Mucosa of stomach (tissue), 1 donor: ENCODE measurements around the gene FMN1.

Experiments used
- H3K27me3 ChIP-seq: one replicate; pipeline ENCODE4 v1.7.0; 2013; ENCODE audit warnings: mild to moderate bottlenecking, low read length; ENCODE audit not compliant: control insufficient read depth, insufficient read depth
- H3K36me3 ChIP-seq: one replicate; pipeline ENCODE4 v1.7.0; 2013; ENCODE audit warnings: low read length; ENCODE audit not compliant: control insufficient read depth, insufficient read depth
- H3K4me1 ChIP-seq: one replicate; pipeline ENCODE4 v1.7.0; 2013; ENCODE audit warnings: mild to moderate bottlenecking, low read length; ENCODE audit not compliant: control insufficient read depth, insufficient read depth
- H3K4me3 ChIP-seq: one replicate; pipeline ENCODE4 v1.7.0; 2013; ENCODE audit warnings: low read length
- H3K9ac ChIP-seq: one replicate; pipeline ENCODE4 v1.7.0; 2013; ENCODE audit warnings: mild to moderate bottlenecking, low read length, moderate library complexity
- H3K9me3 ChIP-seq: one replicate; pipeline ENCODE4 v1.7.0; 2013; ENCODE audit warnings: mild to moderate bottlenecking, low read length, moderate library complexity; ENCODE audit not compliant: control insufficient read depth
- donor health status: Pancreatic carcinoma.

Gene FMN1

GRCh38 chr15:32886459-32886858, 308.1 kb downstream of the FMN1 start:
- Histone ChIP-seq H3K9me3 (no peaks in the 10 kb centered on the region), H3K36me3 (no peaks in the 10 kb centered on the region)

DNA sequence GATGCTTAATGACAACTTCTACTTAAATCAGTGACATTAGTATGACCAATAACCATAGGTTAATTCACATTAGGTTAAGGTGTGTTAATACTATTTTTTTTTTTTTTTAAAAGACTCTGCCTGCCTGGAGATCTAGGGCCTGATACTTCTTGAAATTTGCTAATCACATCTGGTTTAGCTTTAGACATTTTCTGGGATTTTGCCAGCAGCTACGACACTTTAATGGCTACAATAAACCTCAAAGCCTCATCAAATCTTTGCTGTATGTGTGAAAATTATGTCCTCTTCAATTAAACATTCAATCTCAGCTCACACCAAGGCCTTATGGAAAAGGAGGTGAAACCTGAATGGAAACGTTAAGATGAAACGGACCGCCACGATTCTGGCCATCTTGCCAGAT, 308.8 kb downstream of the FMN1 start:
- Histone ChIP-seq H3K4me3 (no peak overlapping the region), H3K4me1 (no peaks in the 10 kb centered on the region), H3K36me3 (no peaks in the 10 kb centered on the region), H3K27me3 (no peaks in the 10 kb centered on the region), H3K9ac (no peak overlapping the region), H3K9me3 (no peaks in the 10 kb centered on the region)

More at GRCh38 chr15:32886459-32886858, 308.1 kb downstream of the FMN1 start:
- H3K9ac ChIP-seq: no peak overlapping the region
- no peak overlapping the region for H3K4me3 ChIP-seq
- H3K4me1 ChIP-seq: no peaks in the 10 kb centered on the region
- no peaks in the 10 kb centered on the region for H3K27me3 ChIP-seq

DNA sequence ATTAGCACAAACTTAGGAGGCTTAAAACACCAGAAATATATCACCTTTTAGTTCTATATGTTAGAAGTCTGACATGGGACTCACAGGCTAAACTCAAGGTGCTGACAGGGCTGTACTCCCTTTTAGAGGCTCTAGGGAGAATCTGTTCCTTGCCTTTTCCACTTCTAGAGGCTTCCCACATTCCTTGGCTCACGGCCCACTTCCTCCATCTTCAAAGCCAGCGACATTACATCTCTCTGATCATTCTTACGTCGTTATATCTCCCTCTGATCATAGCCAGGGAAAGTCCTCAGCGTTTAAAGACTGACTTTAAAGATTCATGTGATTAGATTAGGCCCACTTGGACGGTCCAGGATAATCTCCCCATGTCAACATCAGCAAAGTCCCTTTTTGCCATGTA, 310.4 kb downstream of the FMN1 start:
- H3K9me3 ChIP-seq: no peaks in the 10 kb centered on the region
- no peaks in the 10 kb centered on the region for H3K27me3 ChIP-seq
- H3K4me3 ChIP-seq: no peak overlapping the region
- H3K9ac ChIP-seq: no peak overlapping the region
- no peaks in the 10 kb centered on the region for H3K36me3 ChIP-seq
- no peaks in the 10 kb centered on the region for H3K4me1 ChIP-seq

GRCh38 chr15:32882955-32883354, 311.6 kb downstream of the FMN1 start:
- Histone ChIP-seq H3K4me3 (no peak overlapping the region), H3K36me3 (no peaks in the 10 kb centered on the region), H3K27me3 (no peaks in the 10 kb centered on the region), H3K4me1 (peaks cover 7% of the 10 kb centered on the region), H3K9me3 (no peaks in the 10 kb centered on the region), H3K9ac (no peak overlapping the region)

DNA sequence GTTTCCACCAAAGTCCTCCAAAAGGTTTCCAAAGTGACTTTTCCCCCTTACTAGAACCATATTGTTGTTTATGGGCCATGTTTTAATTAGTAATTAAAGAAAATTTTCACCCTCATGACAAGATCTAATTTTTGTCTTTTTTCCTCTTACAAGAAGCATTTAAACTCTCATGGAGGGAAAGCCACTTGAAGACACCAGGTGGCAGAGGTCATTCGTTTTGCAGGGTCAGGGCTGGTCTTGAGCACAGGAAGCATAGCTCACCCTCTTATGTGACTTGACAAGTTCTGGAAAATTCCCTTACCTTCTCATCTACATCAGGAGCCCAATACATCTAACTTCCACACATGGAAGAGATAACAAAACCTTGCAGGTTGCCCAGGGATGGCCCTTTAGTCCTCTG, 313.0 kb downstream of the FMN1 start:
- Histone ChIP-seq H3K9ac (no peak overlapping the region), H3K36me3 (no peaks in the 10 kb centered on the region), H3K9me3 (no peaks in the 10 kb centered on the region), H3K27me3 (no peaks in the 10 kb centered on the region), H3K4me3 (no peak overlapping the region), H3K4me1 (peaks cover 8% of the 10 kb centered on the region)

- Histone ChIP-seq H3K4me3 (no peak overlapping the region), H3K36me3 (no peaks in the 10 kb centered on the region), H3K27me3 (no peaks in the 10 kb centered on the region), H3K4me1 (peaks cover 8% of the 10 kb centered on the region), H3K9ac (no peak overlapping the region), H3K9me3 (no peaks in the 10 kb centered on the region)
Measured at GRCh38 chr15:32880642-32881041, 313.9 kb downstream of the FMN1 start.

GRCh38 chr15:32879980-32880379, 314.5 kb downstream of the FMN1 start:
- peaks cover 12% of the 10 kb centered on the region for H3K4me1 ChIP-seq
- H3K9ac ChIP-seq: no peak overlapping the region
- no peaks in the 10 kb centered on the region for H3K9me3 ChIP-seq
- H3K4me3 ChIP-seq: no peak overlapping the region
- H3K27me3 ChIP-seq: no peaks in the 10 kb centered on the region
- no peaks in the 10 kb centered on the region for H3K36me3 ChIP-seq

- no peaks in the 10 kb centered on the region for H3K9me3 ChIP-seq
- no peaks in the 10 kb centered on the region for H3K27me3 ChIP-seq
- H3K9ac ChIP-seq: no peak overlapping the region
Measured at GRCh38 chr15:32878869-32879805, 315.4 kb downstream of the FMN1 start.

DNA sequence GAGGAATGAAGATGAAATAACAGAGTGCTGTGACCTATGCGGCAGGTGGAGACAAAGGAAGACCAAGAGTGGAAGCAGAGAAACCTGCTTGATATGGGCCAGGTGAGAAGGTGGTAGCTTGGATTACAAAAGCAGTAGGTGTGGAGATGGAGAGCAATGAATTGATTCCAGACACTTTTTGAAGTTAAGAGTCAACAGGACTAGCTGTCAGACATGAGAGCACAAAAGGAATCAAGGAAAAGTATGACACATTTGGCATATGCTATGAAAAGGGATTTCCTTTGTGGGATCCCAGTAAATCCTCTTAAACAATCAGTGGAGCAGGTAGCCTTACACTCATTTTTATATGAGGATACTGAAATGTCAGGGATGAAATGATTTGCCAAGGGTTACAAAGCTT, 316.2 kb downstream of the FMN1 start:
- Histone ChIP-seq H3K36me3 (no peaks in the 10 kb centered on the region), H3K27me3 (no peaks in the 10 kb centered on the region), H3K4me1 (peaks cover 16% of the 10 kb centered on the region), H3K9ac (no peak overlapping the region), H3K4me3 (no peak overlapping the region), H3K9me3 (no peaks in the 10 kb centered on the region)

More at GRCh38 chr15:32878869-32879805, 315.4 kb downstream of the FMN1 start:
- H3K4me3 ChIP-seq: no peak overlapping the region
- peaks cover 16% of the 10 kb centered on the region for H3K4me1 ChIP-seq
- no peaks in the 10 kb centered on the region for H3K36me3 ChIP-seq

DNA sequence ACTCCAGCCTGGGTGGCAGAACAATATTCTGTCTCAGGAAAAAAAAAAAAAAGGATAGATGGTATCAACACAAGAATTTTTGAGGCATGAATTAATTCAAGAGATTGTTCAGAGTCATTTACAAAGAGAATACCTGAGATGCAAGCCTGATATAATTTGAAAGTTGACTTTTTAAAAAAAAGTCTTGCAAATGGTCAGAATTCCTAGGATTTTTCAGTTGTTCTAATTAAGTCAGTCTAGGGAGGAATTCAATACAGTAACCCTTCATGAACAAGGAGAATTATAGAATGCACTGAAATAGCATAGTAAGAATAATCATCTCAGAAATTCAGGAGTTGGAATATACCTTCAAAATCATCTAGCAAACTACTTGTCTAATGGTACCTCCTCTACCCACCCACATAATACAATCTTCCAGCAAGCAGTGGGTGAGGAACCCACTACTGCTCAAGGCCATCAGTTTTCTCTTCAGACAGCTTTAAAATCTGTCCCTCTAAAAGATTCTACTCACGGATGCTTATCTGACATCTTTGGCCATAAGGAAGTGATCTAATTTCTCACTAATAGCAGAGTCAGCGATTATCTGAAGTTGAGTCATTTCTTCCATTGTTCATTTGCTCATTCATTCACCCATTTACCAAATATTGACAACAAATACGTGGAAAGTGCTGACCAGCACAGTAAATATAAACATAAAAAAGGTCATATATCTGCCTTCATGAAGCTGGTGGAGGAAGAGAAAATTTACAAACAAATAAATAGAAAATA, 317.1 kb downstream of the FMN1 start:
- H3K27me3 ChIP-seq: no peaks in the 10 kb centered on the region
- H3K36me3 ChIP-seq: no peaks in the 10 kb centered on the region
- no peaks in the 10 kb centered on the region for H3K9me3 ChIP-seq
- peaks cover 16% of the 10 kb centered on the region for H3K4me1 ChIP-seq
- no peak overlapping the region for H3K9ac ChIP-seq
- no peak overlapping the region for H3K4me3 ChIP-seq

DNA sequence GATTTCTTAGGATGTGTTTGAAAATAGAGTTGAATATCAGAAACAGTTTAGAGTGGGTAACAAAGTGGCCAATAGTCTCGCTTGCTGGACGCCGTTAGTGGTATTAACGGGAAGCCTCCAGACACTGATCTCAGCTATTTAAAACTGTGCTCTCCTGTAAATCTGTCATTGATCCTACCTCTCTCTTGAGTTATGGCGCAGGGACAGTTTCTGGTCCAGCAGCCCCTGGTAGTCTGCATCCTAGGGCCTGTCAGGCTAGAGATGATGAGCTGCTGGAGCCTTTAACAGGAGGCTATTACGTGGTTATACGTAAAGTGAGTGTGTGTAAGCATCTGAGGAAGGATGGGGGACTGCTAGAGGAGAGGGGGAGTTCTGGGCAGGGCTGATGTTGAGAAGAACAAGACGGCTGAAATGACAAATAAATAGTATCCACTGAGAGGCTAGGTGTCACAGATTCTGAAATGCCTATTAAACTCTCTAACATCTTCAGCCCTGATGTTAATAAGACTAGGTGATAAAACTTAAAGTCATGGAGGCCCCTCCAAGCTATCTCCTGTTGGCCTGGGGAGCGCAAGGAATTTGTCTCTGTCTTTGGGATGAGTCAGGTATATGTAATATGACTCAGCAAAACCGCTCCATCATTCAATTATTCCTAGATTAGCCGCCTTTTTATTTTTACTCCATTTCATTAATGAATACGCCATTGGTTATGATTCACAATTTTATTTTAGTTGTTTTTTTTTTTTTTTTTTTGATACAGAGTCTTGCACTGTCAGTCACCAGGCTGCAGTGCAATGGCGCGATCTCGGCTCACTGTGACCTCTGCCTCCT, 321.0 kb downstream of the FMN1 start:
- no peaks in the 10 kb centered on the region for H3K9me3 ChIP-seq
- H3K27me3 ChIP-seq: no peaks in the 10 kb centered on the region
- H3K36me3 ChIP-seq: peaks cover 6% of the 10 kb centered on the region
- peaks cover 15% of the 10 kb centered on the region for H3K4me1 ChIP-seq
- H3K9ac ChIP-seq: no peak overlapping the region
- H3K4me3 ChIP-seq: no peak overlapping the region
